ENCODE results near the gene IST1.
"Not testable (repeated sequence)": the region's sequence is repeated elsewhere in the genome, so short reads cannot be mapped to it uniquely, and the experiment has no call there.

Gene IST1

DNA sequence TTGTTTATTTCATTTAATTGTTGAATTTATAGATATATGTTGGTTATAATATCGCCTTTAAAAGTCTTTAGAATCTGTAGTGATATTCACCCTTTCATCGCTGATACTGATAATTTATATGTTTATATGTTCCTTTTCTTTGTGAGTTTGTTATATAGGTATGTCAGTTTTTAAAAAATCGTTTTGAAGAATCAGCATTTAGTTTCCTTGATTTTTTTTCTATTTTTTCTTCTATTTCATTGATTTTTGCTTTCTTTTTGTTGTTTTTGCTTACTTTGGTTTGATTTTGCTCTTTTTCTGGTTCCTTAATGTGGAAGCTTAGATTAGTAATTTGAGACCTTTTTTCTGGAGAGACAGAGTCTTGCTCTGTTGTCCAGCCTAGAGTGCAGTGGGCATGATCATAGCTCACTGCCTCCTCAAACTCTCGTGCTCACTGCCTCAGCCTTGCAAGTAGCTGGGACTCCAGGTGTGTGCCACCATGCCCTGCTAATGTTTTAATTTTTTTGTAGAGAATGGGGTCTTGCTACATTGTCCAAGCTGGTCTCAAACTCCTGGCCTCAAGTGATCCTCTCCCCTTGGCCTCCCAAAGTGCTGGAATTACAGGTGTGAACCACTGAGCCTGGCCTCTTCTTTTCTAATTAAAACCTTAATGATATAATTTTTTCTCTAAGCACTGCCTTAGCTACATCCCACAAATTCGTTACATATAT lies 7.5 kb downstream of the IST1 start:
- TF ChIP-seq, protein P1, sequence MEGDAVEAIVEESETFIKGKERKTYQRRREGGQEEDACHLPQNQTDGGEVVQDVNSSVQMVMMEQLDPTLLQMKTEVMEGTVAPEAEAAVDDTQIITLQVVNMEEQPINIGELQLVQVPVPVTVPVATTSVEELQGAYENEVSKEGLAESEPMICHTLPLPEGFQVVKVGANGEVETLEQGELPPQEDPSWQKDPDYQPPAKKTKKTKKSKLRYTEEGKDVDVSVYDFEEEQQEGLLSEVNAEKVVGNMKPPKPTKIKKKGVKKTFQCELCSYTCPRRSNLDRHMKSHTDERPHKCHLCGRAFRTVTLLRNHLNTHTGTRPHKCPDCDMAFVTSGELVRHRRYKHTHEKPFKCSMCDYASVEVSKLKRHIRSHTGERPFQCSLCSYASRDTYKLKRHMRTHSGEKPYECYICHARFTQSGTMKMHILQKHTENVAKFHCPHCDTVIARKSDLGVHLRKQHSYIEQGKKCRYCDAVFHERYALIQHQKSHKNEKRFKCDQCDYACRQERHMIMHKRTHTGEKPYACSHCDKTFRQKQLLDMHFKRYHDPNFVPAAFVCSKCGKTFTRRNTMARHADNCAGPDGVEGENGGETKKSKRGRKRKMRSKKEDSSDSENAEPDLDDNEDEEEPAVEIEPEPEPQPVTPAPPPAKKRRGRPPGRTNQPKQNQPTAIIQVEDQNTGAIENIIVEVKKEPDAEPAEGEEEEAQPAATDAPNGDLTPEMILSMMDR (conservative IDR thresholded peaks at IDR 0.05; ENCODE audit: low read depth, low read length): no peak
- no peak for DNase-seq (ENCODE audit: low read depth)
- H3K4me3 ChIP-seq (ENCODE audit: low read depth, low read length): no peak overlapping the region

DNA sequence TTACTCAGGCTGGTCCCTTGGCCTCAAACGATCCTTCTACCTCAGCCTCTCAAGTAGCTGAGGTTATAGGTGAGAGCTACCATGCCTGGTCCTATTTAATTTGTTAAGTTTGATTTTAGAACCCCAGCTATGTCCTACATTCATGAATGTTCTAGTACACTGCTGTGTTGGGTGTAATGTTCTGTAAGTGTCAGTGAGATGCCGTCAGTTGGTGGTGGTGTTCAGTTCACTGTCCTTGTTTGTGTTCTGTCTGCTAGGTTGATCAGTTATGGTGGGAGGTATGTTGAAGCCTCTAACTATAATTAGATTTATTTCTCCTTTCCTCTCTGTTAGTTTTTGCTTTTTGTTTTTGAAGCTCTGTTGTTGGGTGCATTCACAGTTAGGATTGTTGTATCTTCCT lies 8.3 kb downstream of the IST1 start:
- no peak for DNase-seq (ENCODE audit: low read depth)
- no peak overlapping the region for H3K4me3 ChIP-seq (ENCODE audit: low read depth, low read length)
- TF ChIP-seq, protein P1 (conservative IDR thresholded peaks at IDR 0.05; ENCODE audit: low read depth, low read length): no peak

DNA sequence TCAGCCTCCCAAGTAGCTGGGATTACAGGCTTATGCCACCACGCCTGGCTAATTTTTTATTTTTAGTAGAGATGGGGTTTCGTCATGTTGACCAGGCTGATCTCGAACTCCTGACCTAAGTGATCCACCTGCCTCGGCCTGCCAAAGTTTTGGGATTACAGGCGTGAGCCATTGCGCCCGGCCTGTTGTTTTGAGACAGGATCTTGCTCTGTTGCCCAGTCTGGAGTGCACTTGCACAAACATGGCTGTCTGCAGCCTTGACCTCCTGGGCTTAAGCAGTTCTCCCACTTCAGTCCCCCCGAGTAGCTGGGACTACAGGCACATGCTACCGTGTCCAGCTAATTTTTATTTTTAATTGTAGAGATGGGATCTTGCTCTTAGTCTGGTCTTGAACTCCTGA lies 8.9 kb downstream of the IST1 start:
- TF ChIP-seq, protein P1 (conservative IDR thresholded peaks at IDR 0.05; ENCODE audit: low read depth, low read length): no peak
- DNase-seq (ENCODE audit: low read depth): no peak
- H3K4me3 ChIP-seq (ENCODE audit: low read depth, low read length): no peak overlapping the region

DNA sequence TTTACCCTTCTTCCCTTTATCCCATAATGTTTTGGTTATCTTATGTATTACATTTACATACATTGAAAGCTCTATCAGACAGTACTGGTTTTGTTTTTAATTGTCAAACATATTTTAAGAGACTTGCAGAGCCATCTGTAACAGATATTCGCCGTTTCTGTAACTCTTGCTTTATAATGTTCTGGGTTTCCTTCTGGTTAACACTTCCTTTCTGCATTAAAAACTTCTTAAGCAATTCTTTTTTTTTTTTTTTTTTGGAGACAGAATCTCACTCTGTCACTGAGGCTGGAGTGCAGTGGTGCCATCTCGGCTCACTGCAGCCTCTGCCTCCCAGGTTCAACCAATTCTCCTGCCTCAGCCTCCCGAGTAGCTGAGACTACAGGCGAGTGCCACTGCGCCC lies 10.4 kb downstream of the IST1 start:
- not testable (repeated sequence) for H3K4me3 ChIP-seq (ENCODE audit: low read depth, low read length); DNase-seq (ENCODE audit: low read depth)

DNA sequence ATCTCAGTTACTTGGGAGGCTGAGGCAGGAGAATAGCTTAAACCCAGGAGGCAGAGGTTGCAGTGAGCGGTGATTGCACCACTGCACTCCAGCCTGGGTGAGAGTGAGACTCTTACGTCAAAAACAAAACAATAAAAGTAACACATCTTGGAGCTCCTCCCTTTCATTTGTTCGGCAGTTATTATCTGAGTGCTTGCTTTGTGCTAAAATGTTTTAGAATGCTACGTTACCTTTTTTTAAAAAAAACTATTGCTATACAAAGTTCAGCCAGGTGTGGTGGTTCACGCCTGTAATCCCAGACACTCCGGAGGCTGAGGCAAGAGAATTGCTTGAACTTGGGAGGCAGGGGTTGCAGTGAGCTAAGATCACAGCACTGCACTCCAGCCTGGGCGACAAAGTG lies 15.8 kb downstream of the IST1 start:
- no peak for DNase-seq (ENCODE audit: low read depth)
- H3K4me3 ChIP-seq (ENCODE audit: low read depth, low read length): no peak overlapping the region
- TF ChIP-seq, protein P1 (conservative IDR thresholded peaks at IDR 0.05; ENCODE audit: low read depth, low read length): no peak

DNA sequence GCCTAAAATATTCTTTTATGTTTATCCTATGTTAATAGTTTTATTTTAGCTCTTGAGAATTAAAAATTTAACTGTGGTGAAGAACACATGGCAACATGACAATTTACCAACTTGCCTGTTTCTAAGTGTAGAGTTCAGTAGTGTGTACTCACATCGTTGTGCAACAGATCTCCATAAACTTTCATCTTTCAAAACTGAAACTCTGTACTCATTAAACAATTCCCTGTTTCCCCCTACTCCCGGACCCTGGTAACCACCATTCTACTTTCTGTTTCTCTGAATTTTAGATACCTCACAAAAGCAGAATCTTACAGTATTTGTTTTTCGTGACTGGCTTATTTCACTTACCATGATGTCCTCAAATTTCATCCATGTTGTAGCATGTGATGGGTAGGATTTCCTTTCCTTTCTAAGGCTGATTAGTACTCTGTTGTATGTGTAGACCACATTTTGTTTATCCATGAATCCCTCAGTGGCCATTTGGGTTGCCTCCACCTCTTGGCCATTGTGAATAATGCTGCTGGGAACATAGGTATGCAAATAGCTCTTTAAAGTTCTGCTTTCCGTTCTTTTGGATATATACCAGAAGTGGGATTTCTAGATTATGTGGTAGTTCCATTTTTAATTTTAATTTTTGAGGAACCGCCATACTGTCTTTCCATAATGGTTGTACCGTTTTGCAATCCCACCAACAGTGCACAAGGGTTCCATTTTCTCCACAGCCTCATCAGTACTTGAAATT lies 17.4 kb downstream of the IST1 start:
- no peak for DNase-seq (ENCODE audit: low read depth)
- H3K4me3 ChIP-seq (ENCODE audit: low read depth, low read length): no peak overlapping the region
- TF ChIP-seq, protein P1 (conservative IDR thresholded peaks at IDR 0.05; ENCODE audit: low read depth, low read length): no peak

DNA sequence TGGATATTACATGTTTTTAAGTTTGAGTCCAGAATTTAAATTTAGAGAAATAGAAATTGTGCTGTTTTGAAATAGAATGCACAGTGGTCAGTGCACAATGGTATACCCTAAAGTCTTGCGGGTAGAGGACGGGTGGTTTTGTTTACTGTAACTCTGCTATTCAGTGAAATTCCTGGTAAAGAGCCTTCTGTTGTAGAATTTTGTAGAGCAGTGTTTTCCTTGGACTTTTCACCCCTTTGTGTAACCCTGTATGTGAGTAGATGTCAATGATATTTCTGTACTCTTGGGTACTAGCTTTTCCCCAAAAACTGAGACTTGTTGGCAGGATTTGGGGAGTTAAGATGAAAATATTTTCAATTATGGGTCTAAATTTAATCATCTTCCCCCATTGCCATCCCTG lies 19.5 kb downstream of the IST1 start:
- TF ChIP-seq, protein P1 (conservative IDR thresholded peaks at IDR 0.05; ENCODE audit: low read depth, low read length): no peak
- no peak for DNase-seq (ENCODE audit: low read depth)
- no peak overlapping the region for H3K4me3 ChIP-seq (ENCODE audit: low read depth, low read length)

Measured in choroid plexus epithelial cell (primary cell).